ENCODE measurements around the gene NR2F2. TPM values are rescaled to one million over a fixed set of nuclear protein-coding genes. Genes with fewer than 3 reads are reported as not detected.
A peak's percentile ranks its signal among the peaks of the same experiment; 100 is the strongest.

The NR2F2 gene
- total RNA-seq, 1 donor from 2014 or later: 40.3 TPM

DNA sequence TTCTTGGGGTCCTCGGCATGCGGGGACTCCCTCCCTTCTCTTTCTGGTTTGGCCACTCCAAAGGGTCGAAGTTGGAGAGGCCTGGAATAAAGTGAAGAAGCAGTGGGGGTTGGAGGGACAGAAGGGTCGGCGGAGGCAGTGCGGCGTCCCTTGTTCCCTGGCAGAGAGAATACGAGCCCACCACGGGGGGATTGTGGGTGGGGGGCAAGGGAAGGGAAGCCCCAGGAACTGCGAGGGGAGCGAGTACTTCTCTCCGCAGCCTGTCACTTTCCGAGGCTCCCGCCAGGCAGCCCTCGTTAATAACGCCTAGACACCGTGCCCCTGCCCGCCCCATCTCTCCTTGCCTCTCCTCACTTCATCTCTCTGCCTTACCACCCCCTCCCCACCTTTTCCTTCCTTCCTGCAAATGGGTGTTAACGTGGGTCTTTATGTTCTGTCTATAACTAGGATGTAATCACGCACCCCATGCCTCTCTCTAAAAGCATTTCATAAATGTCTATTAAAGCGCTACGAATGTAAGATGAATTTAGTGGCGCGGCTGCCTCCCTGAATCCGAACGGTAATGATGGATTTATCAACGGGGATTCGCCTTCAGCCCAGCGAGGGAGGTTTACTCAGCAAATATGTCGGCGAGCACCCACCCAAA lies 13.7 kb downstream of the NR2F2 start:
- no peaks in the 10 kb centered on the region for H3K9me3 Mint-ChIP-seq (ENCODE audit: low read depth)
- DNase-seq (ENCODE audit: low spot score, unreplicated experiment): no peak
- H3K4me1 Mint-ChIP-seq (ENCODE audit: low read depth): peaks cover 63% of the 10 kb centered on the region
- peak overlapping the region; percentile 20 for H3K4me3 Mint-ChIP-seq (ENCODE audit: low read depth)
- peaks cover 57% of the 10 kb centered on the region for H3K27me3 Mint-ChIP-seq
- no peak overlapping the region for H3K27ac Mint-ChIP-seq
- H3K36me3 Mint-ChIP-seq (ENCODE audit: insufficient read depth): peaks cover 5% of the 10 kb centered on the region
- TF ChIP-seq, protein P1, sequence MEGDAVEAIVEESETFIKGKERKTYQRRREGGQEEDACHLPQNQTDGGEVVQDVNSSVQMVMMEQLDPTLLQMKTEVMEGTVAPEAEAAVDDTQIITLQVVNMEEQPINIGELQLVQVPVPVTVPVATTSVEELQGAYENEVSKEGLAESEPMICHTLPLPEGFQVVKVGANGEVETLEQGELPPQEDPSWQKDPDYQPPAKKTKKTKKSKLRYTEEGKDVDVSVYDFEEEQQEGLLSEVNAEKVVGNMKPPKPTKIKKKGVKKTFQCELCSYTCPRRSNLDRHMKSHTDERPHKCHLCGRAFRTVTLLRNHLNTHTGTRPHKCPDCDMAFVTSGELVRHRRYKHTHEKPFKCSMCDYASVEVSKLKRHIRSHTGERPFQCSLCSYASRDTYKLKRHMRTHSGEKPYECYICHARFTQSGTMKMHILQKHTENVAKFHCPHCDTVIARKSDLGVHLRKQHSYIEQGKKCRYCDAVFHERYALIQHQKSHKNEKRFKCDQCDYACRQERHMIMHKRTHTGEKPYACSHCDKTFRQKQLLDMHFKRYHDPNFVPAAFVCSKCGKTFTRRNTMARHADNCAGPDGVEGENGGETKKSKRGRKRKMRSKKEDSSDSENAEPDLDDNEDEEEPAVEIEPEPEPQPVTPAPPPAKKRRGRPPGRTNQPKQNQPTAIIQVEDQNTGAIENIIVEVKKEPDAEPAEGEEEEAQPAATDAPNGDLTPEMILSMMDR (IDR thresholded peaks at IDR 0.05; ENCODE audit: unreplicated experiment): no peak

DNA sequence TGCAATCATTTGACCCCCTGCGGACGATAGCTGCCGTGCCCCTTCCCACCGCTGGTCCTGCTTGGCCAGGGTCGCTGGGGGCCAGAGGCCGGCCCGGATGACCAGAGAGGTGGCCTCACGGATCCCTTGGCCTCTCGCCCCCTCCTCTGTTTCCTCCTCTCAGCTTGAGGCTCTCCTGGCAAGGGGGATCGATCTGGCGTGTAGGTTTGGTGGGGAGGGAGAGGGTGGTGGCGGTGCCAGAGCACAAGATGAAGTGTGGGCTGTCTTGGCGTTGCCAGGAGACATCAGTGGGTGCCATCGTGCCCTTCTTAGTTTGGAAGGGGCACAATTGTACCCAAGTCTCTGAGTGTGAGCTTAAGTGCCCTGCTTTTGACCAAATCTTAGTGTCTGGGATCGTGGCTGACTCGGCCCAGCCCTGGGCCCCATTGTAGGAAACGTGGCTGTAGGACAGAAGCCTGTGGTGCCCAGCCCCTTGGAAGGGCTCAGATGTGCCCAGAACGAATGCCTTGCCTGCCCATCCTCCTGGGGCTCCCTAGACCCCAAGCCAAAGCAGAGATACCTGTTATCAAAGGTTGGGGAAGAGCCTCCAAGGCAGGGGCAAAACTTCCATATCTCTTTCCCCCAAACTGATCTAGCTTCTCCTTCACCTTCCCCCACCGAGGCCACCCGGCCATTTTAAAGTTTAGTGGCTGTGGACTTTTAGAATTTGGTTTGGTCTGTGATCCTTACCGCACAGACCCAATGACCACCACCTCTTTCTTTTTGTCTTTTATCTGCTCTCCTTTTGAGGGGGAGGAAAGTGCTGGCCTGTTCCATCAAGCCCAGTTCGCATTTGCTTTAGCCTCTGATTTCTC lies 14.4 kb downstream of the NR2F2 start:
- DNase-seq (ENCODE audit: low spot score, unreplicated experiment): no peak
- Mint-ChIP-seq H3K4me3 (ENCODE audit: low read depth) (peak overlapping the region; percentile 58), H3K4me1 (ENCODE audit: low read depth) (peaks cover 59% of the 10 kb centered on the region), H3K36me3 (ENCODE audit: insufficient read depth) (peaks cover 7% of the 10 kb centered on the region), H3K27me3 (peaks cover 64% of the 10 kb centered on the region), H3K9me3 (ENCODE audit: low read depth) (no peaks in the 10 kb centered on the region), H3K27ac (peak overlapping the region; percentile 0)
- TF ChIP-seq, protein P1 (IDR thresholded peaks at IDR 0.05; ENCODE audit: unreplicated experiment): no peak

DNA sequence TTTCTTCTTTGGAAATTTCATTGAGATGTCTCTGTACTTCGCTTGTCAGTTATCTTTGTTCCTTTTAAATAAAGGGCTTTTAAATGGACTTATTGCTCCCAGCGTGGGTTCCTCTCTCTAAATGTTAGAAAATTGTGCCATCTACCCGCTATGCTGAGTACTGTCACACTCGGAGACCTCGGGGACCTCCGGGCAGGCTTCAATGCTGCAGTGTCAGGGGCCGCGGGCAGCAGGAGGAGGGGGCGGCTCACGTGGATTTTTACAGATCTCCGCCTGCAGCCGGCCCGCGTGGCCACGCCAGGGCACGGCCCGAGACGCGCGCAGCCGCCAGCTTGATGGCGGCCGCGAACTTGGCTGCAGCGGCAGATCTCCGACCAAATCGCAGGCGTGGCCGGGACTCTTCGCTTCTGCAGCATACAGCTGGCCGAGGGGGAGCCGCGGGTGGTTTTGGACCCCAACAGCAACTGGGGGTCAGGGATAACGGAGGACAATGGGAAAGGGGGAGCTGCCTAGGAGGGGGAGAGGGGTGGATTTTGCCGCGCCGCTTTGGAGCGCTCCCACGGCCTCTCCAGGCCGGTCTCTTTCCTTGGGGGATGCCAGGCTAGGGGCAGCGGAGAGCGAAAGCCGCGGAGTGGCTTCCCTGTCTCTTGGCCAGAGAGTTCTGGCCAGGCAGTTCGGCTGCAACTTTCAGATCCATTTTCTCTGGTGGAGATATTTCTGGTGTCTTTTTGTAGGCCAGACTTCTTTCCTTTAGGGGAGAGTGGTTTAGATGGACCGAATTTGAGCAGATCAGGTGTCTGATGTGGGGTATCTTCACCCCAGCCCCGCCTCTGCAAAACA lies 15.3 kb downstream of the NR2F2 start:
- Mint-ChIP-seq H3K27ac (peak overlapping the region; percentile 0), H3K9me3 (ENCODE audit: low read depth) (no peaks in the 10 kb centered on the region), H3K36me3 (ENCODE audit: insufficient read depth) (peaks cover 7% of the 10 kb centered on the region), H3K4me3 (ENCODE audit: low read depth) (peak overlapping the region; percentile 58), H3K4me1 (ENCODE audit: low read depth) (peaks cover 55% of the 10 kb centered on the region), H3K27me3 (peaks cover 73% of the 10 kb centered on the region)
- no peak for DNase-seq (ENCODE audit: low spot score, unreplicated experiment)
- TF ChIP-seq, protein P1 (IDR thresholded peaks at IDR 0.05; ENCODE audit: unreplicated experiment): peak; percentile 73

DNA sequence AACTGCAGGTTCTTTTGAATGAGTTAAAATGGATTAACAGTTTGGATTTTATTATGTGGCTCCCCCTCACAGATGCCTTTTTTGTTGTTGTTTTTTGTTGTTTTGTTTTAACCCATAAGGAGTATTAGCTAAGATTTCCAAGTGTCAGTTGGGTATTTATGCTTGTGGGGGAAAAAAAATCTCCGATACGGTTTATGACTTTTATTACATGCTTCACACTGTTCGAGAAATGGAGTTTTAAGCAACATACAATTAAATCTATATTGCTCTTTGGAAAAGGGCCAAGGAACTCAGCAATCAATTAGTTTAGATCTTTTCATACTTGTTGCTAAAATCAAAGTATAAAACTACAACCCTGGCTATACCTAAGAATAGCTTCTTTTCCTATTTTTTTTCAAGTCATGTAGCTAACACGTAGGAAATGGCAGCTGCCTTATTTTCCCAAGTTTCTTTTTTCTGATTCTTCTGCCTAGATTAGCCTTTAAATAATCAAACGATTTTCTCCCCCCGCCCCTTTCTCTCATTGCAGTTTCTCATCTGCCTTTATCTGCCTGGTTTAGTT lies 16.0 kb downstream of the NR2F2 start:
- Mint-ChIP-seq H3K4me1 (ENCODE audit: low read depth) (peaks cover 53% of the 10 kb centered on the region), H3K4me3 (ENCODE audit: low read depth) (no peak overlapping the region), H3K9me3 (ENCODE audit: low read depth) (no peaks in the 10 kb centered on the region), H3K27me3 (peaks cover 80% of the 10 kb centered on the region), H3K36me3 (ENCODE audit: insufficient read depth) (peaks cover 7% of the 10 kb centered on the region), H3K27ac (no peak overlapping the region)
- TF ChIP-seq, protein P1 (IDR thresholded peaks at IDR 0.05; ENCODE audit: unreplicated experiment): no peak
- no peak for DNase-seq (ENCODE audit: low spot score, unreplicated experiment)

Data from progenitor cell of endocrine pancreas (in vitro differentiated cells).